T follicular helper cell (primary cell): Measurements from ENCODE around the gene PFN3.
A peak's percentile ranks its signal among the peaks of the same experiment; 100 is the strongest.

Experiments
- DNase-seq: peaks from one replicate; pipeline ENCODE4 v3.0.0-alpha.2; 2020; ENCODE audit warnings: low read depth

PFN3 gene

GRCh38 chr5:177372910-177373309 is 27.6 kb downstream of the PFN3 start:
- no peak for DNase-seq

- no peak for DNase-seq
Observed at GRCh38 chr5:177372034-177372896, 28.2 kb downstream of the PFN3 start.

- no peak for DNase-seq
Observed at GRCh38 chr5:177371120-177372033, 29.1 kb downstream of the PFN3 start.

- no peak for DNase-seq
Observed at GRCh38 chr5:177370488-177371119, 29.9 kb downstream of the PFN3 start.

GRCh38 chr5:177369645-177370440 is 30.6 kb downstream of the PFN3 start:
- no peak for DNase-seq

GRCh38 chr5:177368869-177369644 is 31.4 kb downstream of the PFN3 start:
- DNase-seq: no peak

GRCh38 chr5:177367981-177368868 is 32.2 kb downstream of the PFN3 start:
- DNase-seq: no peak

GRCh38 chr5:177367323-177367848 is 33.1 kb downstream of the PFN3 start:
- no peak for DNase-seq

- no peak for DNase-seq
Observed at GRCh38 chr5:177366528-177367322, 33.7 kb downstream of the PFN3 start.

- no peak for DNase-seq
Observed at GRCh38 chr5:177365845-177366527, 34.5 kb downstream of the PFN3 start.

- DNase-seq: no peak
Observed at GRCh38 chr5:177364159-177364962, 36.1 kb downstream of the PFN3 start.

- no peak for DNase-seq
Observed at GRCh38 chr5:177363565-177363964, 36.9 kb downstream of the PFN3 start.

- peak; percentile 55 for DNase-seq
Observed at GRCh38 chr5:177362610-177363507, 37.6 kb downstream of the PFN3 start.

GRCh38 chr5:177362292-177362609 is 38.2 kb downstream of the PFN3 start:
- no peak for DNase-seq

- DNase-seq: no peak
Observed at GRCh38 chr5:177361418-177362291, 38.8 kb downstream of the PFN3 start.
